Measurements from ENCODE around the gene ATP6V1G2. TPM values are rescaled to one million over a fixed set of nuclear protein-coding genes. Genes with fewer than 3 reads are reported as not detected.

Gene ATP6V1G2
- total RNA-seq, 1 donor from 2014 or later, result 1.0 TPM

GRCh38 chr6:31575952-31576685 lies 29.7 kb upstream of the ATP6V1G2 start:
- no peak overlapping the region for H3K27ac ChIP-seq (ENCODE audit: low read depth, low read length)

GRCh38 chr6:31575335-31575901 lies 29.0 kb upstream of the ATP6V1G2 start, which contains the start of gene TNF:
Gene TNF, plus strand, starts transcription at chr6:31575565. Its CDS starts 177 bp downstream, at chr6:31575742.
- Histone ChIP-seq H3K27ac (ENCODE audit: low read depth, low read length) (no peak within 1 kb of the TSS), H3K36me3 (ENCODE audit: control insufficient read depth in 3 of 3, insufficient read depth in 3 of 3, low read length in 3 of 3) (no peaks in the 10 kb centered on the region), H3K27me3 (ENCODE audit: control insufficient read depth in 3 of 3, insufficient read depth in 3 of 3, low read length in 3 of 3) (no peaks in the 10 kb centered on the region), H3K4me3 (ENCODE audit: low read length in 3 of 3) (peak within 1 kb of the TSS; percentile 2 to 64 (median 33)), H3K4me1 (ENCODE audit: control insufficient read depth in 3 of 3, insufficient read depth in 3 of 3, low read length in 3 of 3) (peaks cover 1 to 6% (median 6%) of the 10 kb centered on the region in 3 donors), H3K9ac (ENCODE audit: low read depth in 1 of 3, low read length in 3 of 3) (peak within 1 kb of the TSS; percentile 42 to 62 (median 57)), H3K9me3 (ENCODE audit: control insufficient read depth in 3 of 3, low read length in 3 of 3) (no peaks in the 10 kb centered on the region)

More at GRCh38 chr6:31575952-31576685, 29.7 kb upstream of the ATP6V1G2 start:
- H3K27me3 ChIP-seq (ENCODE audit: control insufficient read depth in 3 of 3, insufficient read depth in 3 of 3, low read length in 3 of 3), result no peaks in the 10 kb centered on the region
- H3K4me3 ChIP-seq (ENCODE audit: low read length in 3 of 3), result peak overlapping the region in 2 of 3 donors; percentile 33 to 64
- no peaks in the 10 kb centered on the region for H3K9me3 ChIP-seq (ENCODE audit: control insufficient read depth in 3 of 3, low read length in 3 of 3)
- peak overlapping the region in 1 of 3 donors; percentile 62 for H3K9ac ChIP-seq (ENCODE audit: low read depth in 1 of 3, low read length in 3 of 3)
- peaks cover 7 to 12% (median 10%) of the 10 kb centered on the region in 3 donors for H3K4me1 ChIP-seq (ENCODE audit: control insufficient read depth in 3 of 3, insufficient read depth in 3 of 3, low read length in 3 of 3)
- H3K36me3 ChIP-seq (ENCODE audit: control insufficient read depth in 3 of 3, insufficient read depth in 3 of 3, low read length in 3 of 3), result no peaks in the 10 kb centered on the region

- Histone ChIP-seq H3K4me3 (ENCODE audit: low read length in 3 of 3) (no peak overlapping the region), H3K27ac (ENCODE audit: low read depth, low read length) (no peak overlapping the region), H3K36me3 (ENCODE audit: control insufficient read depth in 3 of 3, insufficient read depth in 3 of 3, low read length in 3 of 3) (no peaks in the 10 kb centered on the region), H3K4me1 (ENCODE audit: control insufficient read depth in 3 of 3, insufficient read depth in 3 of 3, low read length in 3 of 3) (peaks cover 0 to 6% (median 5%) of the 10 kb centered on the region in 3 donors), H3K9ac (ENCODE audit: low read depth in 1 of 3, low read length in 3 of 3) (no peak overlapping the region), H3K9me3 (ENCODE audit: control insufficient read depth in 3 of 3, low read length in 3 of 3) (no peaks in the 10 kb centered on the region), H3K27me3 (ENCODE audit: control insufficient read depth in 3 of 3, insufficient read depth in 3 of 3, low read length in 3 of 3) (peaks cover 0 to 3% (median 0%) of the 10 kb centered on the region in 3 donors)
Observed at GRCh38 chr6:31574106-31575061, 28.0 kb upstream of the ATP6V1G2 start.

GRCh38 chr6:31573239-31574105 lies 27.1 kb upstream of the ATP6V1G2 start:
- no peak overlapping the region for H3K4me3 ChIP-seq (ENCODE audit: low read length in 3 of 3)
- no peaks in the 10 kb centered on the region for H3K9me3 ChIP-seq (ENCODE audit: control insufficient read depth in 3 of 3, low read length in 3 of 3)
- H3K36me3 ChIP-seq (ENCODE audit: control insufficient read depth in 3 of 3, insufficient read depth in 3 of 3, low read length in 3 of 3), result no peaks in the 10 kb centered on the region
- no peak overlapping the region for H3K27ac ChIP-seq (ENCODE audit: low read depth, low read length)
- H3K27me3 ChIP-seq (ENCODE audit: control insufficient read depth in 3 of 3, insufficient read depth in 3 of 3, low read length in 3 of 3), result peaks cover 0 to 4% (median 3%) of the 10 kb centered on the region in 3 donors
- no peak overlapping the region for H3K9ac ChIP-seq (ENCODE audit: low read depth in 1 of 3, low read length in 3 of 3)
- peaks cover 0 to 6% (median 5%) of the 10 kb centered on the region in 3 donors for H3K4me1 ChIP-seq (ENCODE audit: control insufficient read depth in 3 of 3, insufficient read depth in 3 of 3, low read length in 3 of 3)

- H3K36me3 ChIP-seq (ENCODE audit: control insufficient read depth in 3 of 3, insufficient read depth in 3 of 3, low read length in 3 of 3), result no peaks in the 10 kb centered on the region
- no peak within 1 kb of the TSS for H3K4me3 ChIP-seq (ENCODE audit: low read length in 3 of 3)
- no peaks in the 10 kb centered on the region for H3K9me3 ChIP-seq (ENCODE audit: control insufficient read depth in 3 of 3, low read length in 3 of 3)
- no peak within 1 kb of the TSS for H3K27ac ChIP-seq (ENCODE audit: low read depth, low read length)
- no peak within 1 kb of the TSS for H3K9ac ChIP-seq (ENCODE audit: low read depth in 1 of 3, low read length in 3 of 3)
- peaks cover 0 to 13% (median 5%) of the 10 kb centered on the region in 3 donors for H3K27me3 ChIP-seq (ENCODE audit: control insufficient read depth in 3 of 3, insufficient read depth in 3 of 3, low read length in 3 of 3)
- peaks cover 0 to 6% (median 5%) of the 10 kb centered on the region in 3 donors for H3K4me1 ChIP-seq (ENCODE audit: control insufficient read depth in 3 of 3, insufficient read depth in 3 of 3, low read length in 3 of 3)
Observed at GRCh38 chr6:31572041-31572911, 25.9 kb upstream of the ATP6V1G2 start, which contains the start of gene LTA. Gene LTA, plus strand, starts transcription at chr6:31572289. Its CDS starts 454 bp downstream, at chr6:31572743.

- no peaks in the 10 kb centered on the region for H3K9me3 ChIP-seq (ENCODE audit: control insufficient read depth in 3 of 3, low read length in 3 of 3)
- peaks cover 0 to 2% (median 0%) of the 10 kb centered on the region in 3 donors for H3K4me1 ChIP-seq (ENCODE audit: control insufficient read depth in 3 of 3, insufficient read depth in 3 of 3, low read length in 3 of 3)
- no peak overlapping the region for H3K4me3 ChIP-seq (ENCODE audit: low read length in 3 of 3)
- H3K9ac ChIP-seq (ENCODE audit: low read depth in 1 of 3, low read length in 3 of 3), result no peak overlapping the region
- peaks cover 0 to 15% (median 5%) of the 10 kb centered on the region in 3 donors for H3K27me3 ChIP-seq (ENCODE audit: control insufficient read depth in 3 of 3, insufficient read depth in 3 of 3, low read length in 3 of 3)
- H3K27ac ChIP-seq (ENCODE audit: low read depth, low read length), result no peak overlapping the region
- H3K36me3 ChIP-seq (ENCODE audit: control insufficient read depth in 3 of 3, insufficient read depth in 3 of 3, low read length in 3 of 3), result no peaks in the 10 kb centered on the region
Observed at GRCh38 chr6:31569861-31570536, 23.6 kb upstream of the ATP6V1G2 start.

GRCh38 chr6:31568537-31568961 lies 22.1 kb upstream of the ATP6V1G2 start:
- H3K9me3 ChIP-seq (ENCODE audit: control insufficient read depth in 3 of 3, low read length in 3 of 3), result no peaks in the 10 kb centered on the region
- no peak overlapping the region for H3K27ac ChIP-seq (ENCODE audit: low read depth, low read length)
- no peak overlapping the region for H3K4me3 ChIP-seq (ENCODE audit: low read length in 3 of 3)
- no peaks in the 10 kb centered on the region for H3K36me3 ChIP-seq (ENCODE audit: control insufficient read depth in 3 of 3, insufficient read depth in 3 of 3, low read length in 3 of 3)
- H3K9ac ChIP-seq (ENCODE audit: low read depth in 1 of 3, low read length in 3 of 3), result no peak overlapping the region
- no peaks in the 10 kb centered on the region for H3K4me1 ChIP-seq (ENCODE audit: control insufficient read depth in 3 of 3, insufficient read depth in 3 of 3, low read length in 3 of 3)
- peaks cover 0 to 15% (median 5%) of the 10 kb centered on the region in 3 donors for H3K27me3 ChIP-seq (ENCODE audit: control insufficient read depth in 3 of 3, insufficient read depth in 3 of 3, low read length in 3 of 3)
